HG03442 (cell line): Measurements from ENCODE around the gene PGM1.
"Not testable (repeated sequence)": the region's sequence is repeated elsewhere in the genome, so short reads cannot be mapped to it uniquely, and the experiment has no call there.

ENCODE experiments used
- ATAC-seq: cut with Tn5 transposase; IDR thresholded peaks from one replicate; pipeline ENCODE4 v1.9.1; 2021; ENCODE audit warnings: mild to moderate bottlenecking, moderate library complexity; ENCODE audit not compliant: unreplicated experiment

Gene PGM1

GRCh38 chr1:63593303-63593885, at the start of gene PGM1:
Gene PGM1 (plus strand): TSS chr1:63593411. CDS start chr1:63593489, 78 bp downstream.
- ATAC-seq: peak; percentile 72

GRCh38 chr1:63545780-63546179, 47.4 kb upstream of the PGM1 start:
- no peak for ATAC-seq

DNA sequence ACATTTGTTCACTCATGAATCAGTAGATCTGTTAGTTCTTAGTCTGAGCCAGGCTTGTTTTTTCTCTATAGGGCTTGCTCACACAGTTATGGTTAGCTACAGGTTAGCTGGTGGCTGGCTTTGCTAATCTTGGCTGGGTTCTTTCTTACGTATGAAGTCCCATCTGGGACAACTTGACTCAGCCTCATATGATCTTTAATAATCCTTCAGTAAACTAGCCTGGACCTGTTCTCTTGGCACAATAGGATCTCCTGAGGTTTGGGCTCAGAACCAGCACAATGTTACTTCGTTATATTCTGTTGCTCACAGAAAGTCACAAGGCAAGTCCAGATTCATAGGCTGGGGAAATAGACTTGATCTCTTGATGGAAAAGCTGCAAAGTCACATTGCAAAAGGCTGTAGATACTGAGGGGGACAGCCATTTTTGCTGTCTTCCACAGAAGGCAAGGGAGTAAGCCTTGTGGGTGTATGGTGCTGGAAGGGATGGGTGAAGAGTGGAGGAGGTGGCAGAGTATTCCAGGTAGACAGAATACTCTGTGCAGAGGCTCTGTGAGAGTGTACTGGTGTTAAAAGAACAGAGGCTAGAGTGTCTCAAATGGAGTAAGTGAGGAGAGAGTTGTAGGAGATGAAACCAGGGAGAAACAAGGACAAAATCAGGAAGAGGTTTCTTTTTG, 45.5 kb upstream of the PGM1 start:
- ATAC-seq: no peak

- ATAC-seq: no peak
Observed at GRCh38 chr1:63548303-63548702, 44.9 kb upstream of the PGM1 start.

- no peak for ATAC-seq
Observed at GRCh38 chr1:63548877-63549276, 44.3 kb upstream of the PGM1 start.

DNA sequence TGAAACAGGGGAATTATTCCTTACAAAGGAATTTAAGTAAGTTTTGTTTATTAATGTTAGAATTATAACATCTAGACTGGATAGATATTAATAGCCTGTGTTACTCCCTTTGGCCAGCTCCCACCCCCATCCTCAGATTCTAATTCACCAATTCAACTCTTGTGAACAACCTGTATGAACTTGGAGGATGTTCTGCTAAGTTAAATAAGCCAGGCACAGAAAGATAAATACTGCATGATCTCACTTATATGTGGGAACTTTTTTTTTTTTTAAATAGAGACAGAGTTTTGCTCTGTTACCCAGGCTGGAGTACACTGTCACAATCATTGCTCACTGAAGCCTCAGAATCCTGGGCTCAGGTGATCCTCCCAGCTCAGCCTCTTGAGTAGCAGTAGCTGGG, 37.7 kb upstream of the PGM1 start:
- ATAC-seq: no peak

DNA sequence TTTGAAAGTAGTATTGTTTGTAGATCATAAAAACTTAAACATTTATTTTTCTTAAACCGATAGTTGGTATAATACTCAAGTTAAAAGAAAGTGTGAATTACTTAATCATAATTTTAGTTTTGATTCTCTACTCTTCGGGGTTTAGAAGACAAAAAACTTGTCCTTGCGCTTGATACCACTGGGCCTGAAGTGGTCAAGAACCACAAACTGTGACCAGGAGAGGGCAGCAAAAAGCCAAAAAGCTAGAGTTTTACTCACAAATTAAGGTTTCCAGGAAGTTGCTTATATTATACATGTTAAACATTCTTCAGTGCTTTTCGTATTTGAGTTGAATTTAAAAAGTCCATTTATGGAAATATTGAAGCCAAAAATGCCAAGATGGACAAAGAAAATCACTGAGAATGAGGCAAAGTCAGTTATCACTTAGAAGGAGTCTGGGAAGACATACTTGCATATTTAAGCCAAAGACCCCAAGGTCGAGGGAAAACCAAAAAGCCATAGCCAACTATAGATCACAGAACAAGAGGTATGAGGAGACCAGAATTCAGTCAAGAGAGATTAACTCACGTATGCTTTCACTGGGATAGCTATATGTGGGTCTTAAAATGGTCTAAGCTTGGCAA, 35.7 kb upstream of the PGM1 start:
- no peak for ATAC-seq

DNA sequence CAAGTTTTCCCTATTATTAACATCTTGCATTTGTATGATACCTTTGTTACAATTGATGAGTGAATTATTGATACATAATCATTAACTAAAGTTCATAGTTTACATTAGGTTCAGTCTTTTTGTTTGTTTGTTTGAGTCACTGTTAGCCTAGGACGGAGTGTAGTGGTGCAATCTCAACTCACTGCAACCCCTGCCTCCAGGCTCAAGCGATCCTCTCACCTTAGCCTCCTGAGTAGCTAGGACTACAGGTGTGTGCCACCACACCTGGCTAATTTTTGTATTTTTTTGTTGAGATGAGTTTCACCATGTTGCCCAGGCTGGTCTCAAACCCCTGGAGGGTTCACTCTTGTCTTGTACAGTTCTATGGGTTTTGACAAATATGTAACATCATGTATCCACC, 33.9 kb upstream of the PGM1 start:
- no peak for ATAC-seq

DNA sequence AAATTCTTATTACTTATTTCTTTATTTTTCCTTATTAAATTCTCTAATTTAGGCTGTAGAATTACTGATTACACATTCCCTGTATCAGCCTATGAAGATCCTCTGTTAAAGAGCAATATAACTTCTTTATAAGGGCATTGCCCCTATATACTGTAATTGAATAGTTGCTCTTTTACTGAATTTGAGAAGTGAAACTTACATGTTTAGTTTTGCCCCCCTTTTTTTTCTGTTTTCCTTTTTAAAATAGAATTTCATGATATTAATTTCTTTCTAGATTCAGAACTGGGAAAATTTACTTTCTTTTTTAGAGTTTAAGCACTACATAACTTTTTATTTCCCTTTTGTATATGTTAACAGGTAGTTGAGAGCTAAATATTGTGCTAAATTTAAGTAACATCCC, 29.5 kb upstream of the PGM1 start:
- ATAC-seq: no peak

DNA sequence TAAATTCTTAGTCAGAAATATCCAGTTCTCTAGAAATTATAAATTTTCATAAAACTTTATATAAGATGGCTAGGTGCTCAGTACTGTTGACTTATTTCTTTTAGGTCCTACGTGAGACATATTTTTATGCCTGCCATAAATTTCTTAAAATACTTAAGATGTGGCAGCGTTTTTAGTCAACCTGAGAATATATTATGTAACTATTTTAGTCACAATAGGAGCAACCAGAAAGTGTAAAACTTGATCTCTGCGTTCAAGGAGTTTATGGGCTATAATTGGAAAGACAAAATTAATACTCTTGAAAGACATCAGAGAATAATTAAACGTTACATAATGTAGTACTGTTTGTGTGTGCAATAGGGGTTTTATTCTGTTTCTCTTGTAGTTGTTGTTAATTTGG, 24.1 kb upstream of the PGM1 start:
- ATAC-seq: no peak

DNA sequence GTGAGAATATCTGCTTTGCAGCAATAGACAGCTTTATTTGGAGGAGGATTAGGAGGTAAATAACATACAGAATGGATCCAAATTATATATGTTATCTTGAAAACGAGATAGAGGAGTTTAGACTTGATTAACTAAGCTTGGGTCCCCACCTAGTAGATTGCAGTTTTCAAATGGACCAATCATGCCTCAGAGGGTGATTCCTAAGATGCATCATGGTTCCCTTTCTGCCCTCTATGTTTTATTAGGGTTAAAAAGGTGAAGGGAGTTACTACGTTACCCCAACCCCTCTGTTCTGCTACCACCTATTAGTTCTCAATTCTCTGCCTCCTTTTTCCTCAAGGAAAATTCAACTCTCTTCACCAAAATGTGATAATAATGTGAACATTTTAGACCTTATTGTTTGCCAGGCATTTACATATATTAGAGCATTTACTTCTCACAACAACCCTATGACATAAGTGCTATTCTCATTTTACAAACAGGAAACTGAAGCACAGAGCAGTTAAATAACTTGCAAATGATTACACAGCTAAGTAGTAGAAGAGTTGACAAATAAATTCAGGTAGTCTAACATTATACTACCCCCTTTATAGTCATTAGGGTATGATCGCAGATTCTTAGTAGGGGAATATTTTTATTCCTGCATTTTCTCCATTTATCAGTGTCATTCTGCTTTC, 23.4 kb upstream of the PGM1 start:
- ATAC-seq: no peak

GRCh38 chr1:63572686-63573085, 20.5 kb upstream of the PGM1 start:
- not testable (repeated sequence) for ATAC-seq

- ATAC-seq: not testable (repeated sequence)
Observed at GRCh38 chr1:63574203-63574796, 18.9 kb upstream of the PGM1 start.

- no peak for ATAC-seq
Observed at GRCh38 chr1:63575340-63575826, 17.8 kb upstream of the PGM1 start.

DNA sequence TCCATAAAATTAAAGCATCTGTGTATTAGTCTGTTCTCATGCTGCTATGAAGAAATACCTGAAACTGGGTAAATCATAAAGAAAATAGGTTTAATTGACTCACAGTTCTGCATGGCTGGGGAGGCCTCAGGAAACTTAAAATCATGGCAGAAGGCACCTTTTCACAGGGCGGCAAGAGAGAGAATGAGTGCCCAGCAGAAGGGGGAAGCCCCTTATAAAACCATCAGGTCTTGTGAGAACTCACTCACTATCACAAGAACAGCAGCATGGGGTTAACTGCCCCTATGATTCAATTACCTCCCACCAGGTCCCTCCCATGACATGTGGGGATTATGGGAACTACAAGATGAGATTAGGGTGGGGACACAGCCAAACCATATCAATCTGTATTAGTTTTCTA, 6.9 kb upstream of the PGM1 start:
- not testable (repeated sequence) for ATAC-seq

GRCh38 chr1:63590166-63590560, 3.0 kb upstream of the PGM1 start:
- no peak for ATAC-seq

DNA sequence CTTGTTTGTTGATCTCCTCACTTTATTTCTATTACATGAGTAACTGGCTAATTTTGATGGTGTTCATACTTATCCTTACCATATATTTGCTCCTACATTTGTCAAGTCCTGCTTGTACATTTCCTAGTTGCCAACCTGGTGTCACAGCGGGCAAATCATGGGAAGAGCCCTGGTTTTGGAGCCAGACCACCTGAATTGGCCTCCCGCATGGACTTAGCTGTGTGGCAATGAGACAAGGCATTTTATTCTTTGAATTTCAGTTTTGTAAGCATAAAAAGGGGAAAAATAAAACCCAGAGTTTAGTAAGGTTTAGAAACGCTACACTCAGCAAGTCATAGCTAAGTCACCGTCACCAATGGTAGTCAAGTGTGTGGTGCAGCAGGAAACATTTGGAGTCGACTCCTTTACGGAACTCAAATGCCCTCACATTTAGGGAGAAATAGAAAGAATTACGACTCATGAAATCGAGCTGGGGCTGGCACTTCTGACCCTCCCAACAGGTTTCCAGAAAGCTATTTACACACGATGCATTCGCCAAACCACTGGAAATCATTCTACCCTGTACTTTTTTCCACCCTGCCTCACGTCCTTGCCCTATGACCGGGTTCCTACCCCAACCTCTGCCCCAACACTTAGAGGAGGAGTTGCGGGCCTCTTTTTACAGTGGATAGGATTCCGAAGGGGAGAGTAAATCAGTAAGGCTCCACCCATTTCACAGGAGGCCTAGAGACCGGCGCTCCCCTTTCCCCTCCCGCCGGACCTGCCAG, 492 bp upstream of the PGM1 start:
- ATAC-seq: no peak

- peak; percentile 29 for ATAC-seq
Observed at GRCh38 chr1:63593886-63594605, 835 bp downstream of the PGM1 start.

- no peak for ATAC-seq
Observed at GRCh38 chr1:63595435-63595834, 2.2 kb downstream of the PGM1 start.

DNA sequence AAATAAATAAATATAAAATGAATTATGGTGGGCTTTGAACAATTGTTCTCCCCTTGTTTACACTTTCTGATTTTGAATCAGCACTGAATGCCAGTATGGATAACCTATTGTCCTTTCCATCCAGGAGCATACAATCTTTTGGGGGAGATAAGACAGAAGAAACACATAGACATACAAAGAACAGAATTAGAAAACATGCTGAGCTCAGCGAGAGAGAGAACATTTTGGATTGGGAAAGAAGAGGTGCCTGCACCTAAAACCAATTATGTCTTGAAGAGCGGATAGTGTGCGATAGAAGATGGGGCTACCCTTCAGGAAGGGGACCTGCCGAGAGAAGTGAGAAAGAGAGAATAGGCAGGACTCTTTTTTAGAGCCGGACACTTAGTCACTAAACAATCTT, 6.6 kb downstream of the PGM1 start:
- ATAC-seq: no peak
